Astrocyte (in vitro differentiated cells and primary cell): Measurements from ENCODE around the gene BPTF. TPM values are rescaled to one million over a fixed set of nuclear protein-coding genes. Genes with fewer than 3 reads are reported as not detected.

Experiments used
- DNase-seq: peaks from one replicate; pipeline ENCODE4 v3.0.0-alpha.2; 2010; ENCODE audit warnings: low read depth
- FAIRE-seq: peaks from 2 replicates; lab custom pipeline; 2011; peaks lifted over from hg19 to GRCh38; lab: Jason Lieb, UNC
- H2AFZ ChIP-seq: 2 replicates; pipeline ENCODE4 v1.6.0; 2012; ENCODE audit warnings: low read depth, low read length, inconsistent platforms
- H3K27ac ChIP-seq: 2 replicates; pipeline ENCODE4 v1.5.1; 2011; ENCODE audit warnings: low read depth, low read length, inconsistent platforms
- H3K27me3 ChIP-seq: 2 replicates; pipeline ENCODE4 v1.6.0; 2011; ENCODE audit warnings: low read length, inconsistent platforms; ENCODE audit not compliant: insufficient read depth
- H3K36me3 ChIP-seq: 2 replicates; pipeline ENCODE4 v1.5.1; 2011; ENCODE audit warnings: low read length, inconsistent platforms; ENCODE audit not compliant: insufficient read depth
- H3K4me1 ChIP-seq: 2 replicates; pipeline ENCODE4 v1.5.1; 2011; ENCODE audit warnings: low read length, inconsistent platforms; ENCODE audit not compliant: insufficient read depth
- H3K4me2 ChIP-seq: 2 replicates; pipeline ENCODE4 v1.6.0; 2012; ENCODE audit warnings: low read length, inconsistent platforms
- H3K4me3 ChIP-seq: 2 replicates; pipeline ENCODE4 v1.5.1; 2011; ENCODE audit warnings: low read depth, mild to moderate bottlenecking, low read length, inconsistent platforms; ENCODE audit not compliant: insufficient read depth
- H3K79me2 ChIP-seq: 2 replicates; pipeline ENCODE4 v1.6.0; 2012; ENCODE audit warnings: mild to moderate bottlenecking, low read length, inconsistent platforms; ENCODE audit not compliant: insufficient read depth
- H3K9ac ChIP-seq: 2 replicates; pipeline ENCODE4 v1.6.0; 2012; ENCODE audit warnings: mild to moderate bottlenecking, low read length, inconsistent platforms
- H3K9me3 ChIP-seq: 2 replicates; pipeline ENCODE4 v1.5.1; 2012; ENCODE audit warnings: low read depth, mild to moderate bottlenecking, low read length, inconsistent platforms; ENCODE audit not compliant: insufficient read depth
- H4K20me1 ChIP-seq: 2 replicates; pipeline ENCODE4 v1.6.0; 2012; ENCODE audit warnings: low read length, inconsistent platforms; ENCODE audit not compliant: insufficient read depth
- H3K27ac Mint-ChIP-seq: one replicate; pipeline ENCODE4 v1.8.0; 2021; ENCODE audit warnings: mild to moderate bottlenecking, mixed read lengths; ENCODE audit not compliant: unreplicated experiment
- H3K27me3 Mint-ChIP-seq: one replicate; pipeline ENCODE4 v1.8.0; 2021; ENCODE audit warnings: low read depth, mixed read lengths; ENCODE audit not compliant: unreplicated experiment
- H3K36me3 Mint-ChIP-seq: one replicate; pipeline ENCODE4 v1.8.0; 2021; ENCODE audit warnings: low read depth, mixed read lengths; ENCODE audit not compliant: unreplicated experiment
- H3K4me1 Mint-ChIP-seq: one replicate; pipeline ENCODE4 v1.8.0; 2021; ENCODE audit warnings: low read depth, mixed read lengths; ENCODE audit not compliant: unreplicated experiment
- H3K4me3 Mint-ChIP-seq: one replicate; pipeline ENCODE4 v1.8.0; 2021; ENCODE audit warnings: mild to moderate bottlenecking, moderate library complexity, mixed read lengths; ENCODE audit not compliant: unreplicated experiment
- H3K9me3 Mint-ChIP-seq: one replicate; pipeline ENCODE4 v1.8.0; 2021; ENCODE audit warnings: mild to moderate bottlenecking, mixed read lengths; ENCODE audit not compliant: unreplicated experiment
- CTCF ChIP-seq: IDR thresholded peaks from 2 replicates; pipeline ENCODE4 v1.5.1; 2011; ENCODE audit warnings: low read depth, mild to moderate bottlenecking, inconsistent platforms, low read length, moderate library complexity; ENCODE audit not compliant: insufficient read depth
- EZH2 ChIP-seq: IDR thresholded peaks from 2 replicates; pipeline ENCODE4 v1.6.1; 2012; ENCODE audit warnings: mild to moderate bottlenecking, low read length, inconsistent platforms; ENCODE audit not compliant: insufficient read depth
- total RNA-seq: library from RNA; stranded (reverse); gene quantifications from 2 replicates; pipeline ENCODE4 v1.2.1, GENCODE V29; 2021

The BPTF gene
- total RNA-seq, 1 donor from 2014 or later = 72.7 TPM

DNA sequence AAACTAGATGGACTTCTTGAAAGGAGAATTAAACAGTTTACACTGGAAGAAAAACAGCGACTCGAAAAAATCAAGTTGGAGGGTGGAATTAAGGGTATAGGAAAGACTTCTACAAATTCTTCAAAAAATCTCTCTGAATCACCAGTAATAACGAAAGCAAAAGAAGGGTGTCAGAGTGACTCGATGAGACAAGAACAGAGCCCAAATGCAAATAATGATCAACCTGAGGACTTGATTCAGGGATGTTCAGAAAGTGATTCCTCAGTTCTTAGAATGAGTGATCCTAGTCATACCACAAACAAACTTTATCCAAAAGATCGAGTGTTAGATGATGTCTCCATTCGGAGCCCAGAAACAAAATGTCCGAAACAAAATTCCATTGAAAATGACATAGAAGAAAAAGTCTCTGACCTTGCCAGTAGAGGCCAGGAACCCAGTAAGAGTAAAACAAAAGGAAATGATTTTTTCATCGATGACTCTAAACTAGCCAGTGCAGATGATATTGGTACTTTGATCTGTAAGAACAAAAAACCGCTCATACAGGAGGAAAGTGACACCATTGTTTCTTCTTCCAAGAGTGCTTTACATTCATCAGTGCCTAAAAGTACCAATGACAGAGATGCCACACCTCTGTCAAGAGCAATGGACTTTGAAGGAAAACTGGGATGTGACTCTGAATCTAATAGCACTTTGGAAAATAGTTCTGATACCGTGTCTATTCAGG is 85.9 kb downstream of the BPTF start:
- H3K79me2 ChIP-seq = no peaks in the 10 kb centered on the region
- no peaks in the 10 kb centered on the region for H3K4me1 ChIP-seq
- Mint-ChIP-seq H3K9me3 (no peaks in the 10 kb centered on the region), H3K27ac (no peak overlapping the region), H3K4me1 (no peaks in the 10 kb centered on the region), H3K36me3 (peaks cover 18% of the 10 kb centered on the region), H3K4me3 (no peak overlapping the region), H3K27me3 (no peaks in the 10 kb centered on the region)
- peaks cover 22% of the 10 kb centered on the region for H3K36me3 ChIP-seq
- no peak overlapping the region for H2AFZ ChIP-seq
- H3K27me3 ChIP-seq = no peaks in the 10 kb centered on the region
- TF ChIP-seq EZH2 (no peak), CTCF (no peak)
- no peak overlapping the region for H3K9ac ChIP-seq
- DNase-seq = no peak
- no peak overlapping the region for H3K4me3 ChIP-seq
- H3K27ac ChIP-seq = no peak overlapping the region
- no peak overlapping the region for H3K4me2 ChIP-seq
- peaks cover 11% of the 10 kb centered on the region for H4K20me1 ChIP-seq
- FAIRE-seq = no peak
- H3K9me3 ChIP-seq = no peaks in the 10 kb centered on the region

DNA sequence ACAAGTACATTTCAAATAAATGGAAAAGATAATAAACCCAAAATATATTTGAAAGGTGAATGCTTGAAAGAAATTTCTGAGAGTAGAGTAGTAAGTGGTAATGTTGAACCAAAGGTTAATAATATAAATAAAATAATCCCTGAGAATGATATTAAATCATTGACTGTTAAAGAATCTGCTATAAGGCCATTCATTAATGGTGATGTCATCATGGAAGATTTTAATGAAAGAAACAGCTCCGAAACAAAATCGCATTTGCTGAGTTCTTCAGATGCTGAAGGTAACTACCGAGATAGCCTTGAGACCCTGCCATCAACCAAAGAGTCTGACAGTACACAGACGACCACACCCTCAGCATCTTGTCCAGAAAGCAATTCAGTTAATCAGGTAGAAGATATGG is 86.8 kb downstream of the BPTF start:
- no peaks in the 10 kb centered on the region for H3K27me3 ChIP-seq
- no peak overlapping the region for H2AFZ ChIP-seq
- no peak overlapping the region for H3K9ac ChIP-seq
- H3K36me3 ChIP-seq = peaks cover 22% of the 10 kb centered on the region
- Mint-ChIP-seq H3K27ac (no peak overlapping the region), H3K27me3 (no peaks in the 10 kb centered on the region), H3K4me3 (no peak overlapping the region), H3K36me3 (peaks cover 18% of the 10 kb centered on the region), H3K9me3 (no peaks in the 10 kb centered on the region), H3K4me1 (no peaks in the 10 kb centered on the region)
- FAIRE-seq (no peak), DNase-seq (no peak)
- H3K27ac ChIP-seq = no peak overlapping the region
- H3K4me1 ChIP-seq = no peaks in the 10 kb centered on the region
- no peak overlapping the region for H3K4me3 ChIP-seq
- H3K79me2 ChIP-seq = no peaks in the 10 kb centered on the region
- H3K4me2 ChIP-seq = no peak overlapping the region
- H3K9me3 ChIP-seq = no peaks in the 10 kb centered on the region
- H4K20me1 ChIP-seq = peaks cover 11% of the 10 kb centered on the region
- TF ChIP-seq EZH2 (no peak), CTCF (no peak)

GRCh38 chr17:67912656-67913055 is 87.4 kb downstream of the BPTF start:
- peaks cover 22% of the 10 kb centered on the region for H3K36me3 ChIP-seq
- no peak overlapping the region for H2AFZ ChIP-seq
- peaks cover 16% of the 10 kb centered on the region for H3K36me3 Mint-ChIP-seq
- no peaks in the 10 kb centered on the region for H3K79me2 ChIP-seq
- H3K9me3 Mint-ChIP-seq = no peaks in the 10 kb centered on the region
- TF ChIP-seq EZH2 (no peak), CTCF (no peak)
- no peaks in the 10 kb centered on the region for H3K27me3 Mint-ChIP-seq
- H3K27ac ChIP-seq = no peak overlapping the region
- no peaks in the 10 kb centered on the region for H3K27me3 ChIP-seq
- FAIRE-seq (no peak), DNase-seq (no peak)
- no peak overlapping the region for H3K9ac ChIP-seq
- peaks cover 11% of the 10 kb centered on the region for H4K20me1 ChIP-seq
- no peaks in the 10 kb centered on the region for H3K9me3 ChIP-seq
- H3K4me3 Mint-ChIP-seq = no peak overlapping the region
- H3K4me3 ChIP-seq = no peak overlapping the region
- H3K4me2 ChIP-seq = no peak overlapping the region
- no peaks in the 10 kb centered on the region for H3K4me1 Mint-ChIP-seq
- H3K27ac Mint-ChIP-seq = no peak overlapping the region
- H3K4me1 ChIP-seq = no peaks in the 10 kb centered on the region
